Hepatocyte (in vitro differentiated cells): ENCODE results near the gene MITF.

Experiments used
- CTCF ChIP-seq: fragments of 200-600 bp; sonication (generic); IDR thresholded peaks from 2 replicates; pipeline ENCODE4 v1.5.1; 2016; ENCODE audit warnings: antibody characterized with exemption, mild to moderate bottlenecking; ENCODE audit not compliant: poor library complexity
- EZH2 ChIP-seq: fragments of 200-600 bp; sonication (generic); IDR thresholded peaks from 2 replicates; pipeline ENCODE4 v1.6.1; 2016; ENCODE audit warnings: antibody characterized with exemption, mild to moderate bottlenecking, borderline replicate concordance
- EZH2phosphoT487 ChIP-seq: fragments of 200-600 bp; sonication (generic); IDR thresholded peaks from one replicate; pipeline ENCODE4 v1.6.1; 2018; ENCODE audit warnings: antibody characterized with exemption, mild to moderate bottlenecking, low read depth, moderate library complexity; ENCODE audit not compliant: unreplicated experiment, severe bottlenecking

- TF ChIP-seq CTCF (no peak), EZH2 (no peak), EZH2phosphoT487 (no peak)
Observed at GRCh38 chr3:69932501-69932900, 193.2 kb downstream of the MITF start.
